SK-N-SH (cell line): Measurements from ENCODE around the gene ANO6.

Source experiments
- CHD2 ChIP-seq: fragments of 150-350 bp; IDR thresholded peaks from 2 replicates; pipeline ENCODE4 v1.6.1; 2018; ENCODE audit warnings: low read length; ENCODE audit not compliant: partially characterized antibody
- EP300 ChIP-seq, 2 experiments: IDR thresholded peaks; 2 replicates each; pipeline versions ENCODE4 v1.4.0 to v1.6.1; 2012; ENCODE audit warnings: borderline replicate concordance in 1 of 2, low read depth in 1 of 2, low read length in 1 of 2
- EZH2phosphoT487 ChIP-seq: fragments of 200-600 bp; sonication (generic); IDR thresholded peaks from 2 replicates; pipeline ENCODE4 v1.6.1; 2017; ENCODE audit warnings: low read depth, mixed run types, mild to moderate bottlenecking, antibody characterized with exemption, moderate library complexity, borderline replicate concordance
- FOXM1 ChIP-seq: IDR thresholded peaks from 2 replicates; pipeline ENCODE4 v1.4.0; 2012; ENCODE audit warnings: low read depth, mild to moderate bottlenecking
- RAD21 ChIP-seq: IDR thresholded peaks from 2 replicates; pipeline ENCODE4 v1.6.1; 2012; ENCODE audit warnings: mild to moderate bottlenecking, low read length
- REST ChIP-seq: IDR thresholded peaks from 2 replicates; pipeline ENCODE4 v1.6.1; 2012; ENCODE audit warnings: mild to moderate bottlenecking, low read depth, low read length, moderate library complexity
- TAF1 ChIP-seq: IDR thresholded peaks from 2 replicates; pipeline ENCODE4 v1.6.1; 2012; ENCODE audit warnings: low read depth, mild to moderate bottlenecking, low read length, moderate library complexity, borderline replicate concordance
- TF ChIP-seq, protein P1 (sequence below): fragments of 200-600 bp; sonication (generic); IDR thresholded peaks from 2 replicates; pipeline ENCODE4 v1.6.1; 2017; ENCODE audit warnings: antibody characterized with exemption, mild to moderate bottlenecking, moderate library complexity
- TF ChIP-seq, protein P2 (sequence below): IDR thresholded peaks from 2 replicates; pipeline ENCODE4 v1.4.0; 2012; ENCODE audit warnings: low read depth
- TF ChIP-seq, protein P3 (sequence below): IDR thresholded peaks from 2 replicates; pipeline ENCODE4 v1.4.0; 2012; ENCODE audit warnings: low read depth, borderline replicate concordance

- TF ChIP-seq EZH2phosphoT487 (no peak), TAF1 (no peak), CHD2 (no peak), EP300 (IDR thresholded peaks at IDR 0.05; ENCODE audit: borderline replicate concordance in 1 of 2, low read depth in 1 of 2, low read length in 1 of 2) (no peak), REST (no peak), FOXM1 (no peak), RAD21 (no peak)
- TF ChIP-seq, protein P1, sequence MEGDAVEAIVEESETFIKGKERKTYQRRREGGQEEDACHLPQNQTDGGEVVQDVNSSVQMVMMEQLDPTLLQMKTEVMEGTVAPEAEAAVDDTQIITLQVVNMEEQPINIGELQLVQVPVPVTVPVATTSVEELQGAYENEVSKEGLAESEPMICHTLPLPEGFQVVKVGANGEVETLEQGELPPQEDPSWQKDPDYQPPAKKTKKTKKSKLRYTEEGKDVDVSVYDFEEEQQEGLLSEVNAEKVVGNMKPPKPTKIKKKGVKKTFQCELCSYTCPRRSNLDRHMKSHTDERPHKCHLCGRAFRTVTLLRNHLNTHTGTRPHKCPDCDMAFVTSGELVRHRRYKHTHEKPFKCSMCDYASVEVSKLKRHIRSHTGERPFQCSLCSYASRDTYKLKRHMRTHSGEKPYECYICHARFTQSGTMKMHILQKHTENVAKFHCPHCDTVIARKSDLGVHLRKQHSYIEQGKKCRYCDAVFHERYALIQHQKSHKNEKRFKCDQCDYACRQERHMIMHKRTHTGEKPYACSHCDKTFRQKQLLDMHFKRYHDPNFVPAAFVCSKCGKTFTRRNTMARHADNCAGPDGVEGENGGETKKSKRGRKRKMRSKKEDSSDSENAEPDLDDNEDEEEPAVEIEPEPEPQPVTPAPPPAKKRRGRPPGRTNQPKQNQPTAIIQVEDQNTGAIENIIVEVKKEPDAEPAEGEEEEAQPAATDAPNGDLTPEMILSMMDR, result no peak
- TF ChIP-seq, protein P2, sequence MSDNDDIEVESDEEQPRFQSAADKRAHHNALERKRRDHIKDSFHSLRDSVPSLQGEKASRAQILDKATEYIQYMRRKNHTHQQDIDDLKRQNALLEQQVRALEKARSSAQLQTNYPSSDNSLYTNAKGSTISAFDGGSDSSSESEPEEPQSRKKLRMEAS, result no peak
- TF ChIP-seq, protein P3, sequence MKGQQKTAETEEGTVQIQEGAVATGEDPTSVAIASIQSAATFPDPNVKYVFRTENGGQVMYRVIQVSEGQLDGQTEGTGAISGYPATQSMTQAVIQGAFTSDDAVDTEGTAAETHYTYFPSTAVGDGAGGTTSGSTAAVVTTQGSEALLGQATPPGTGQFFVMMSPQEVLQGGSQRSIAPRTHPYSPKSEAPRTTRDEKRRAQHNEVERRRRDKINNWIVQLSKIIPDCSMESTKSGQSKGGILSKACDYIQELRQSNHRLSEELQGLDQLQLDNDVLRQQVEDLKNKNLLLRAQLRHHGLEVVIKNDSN, result no peak
These were observed 218.2 kb downstream of the ANO6 start for GRCh38 chr12:45434094-45434493.
